Measurements from ENCODE around the gene MIB2. TPM values are rescaled to one million over a fixed set of nuclear protein-coding genes. Genes with fewer than 3 reads are reported as not detected.
"Not testable (repeated sequence)": the region's sequence is repeated elsewhere in the genome, so short reads cannot be mapped to it uniquely, and the experiment has no call there.

MIB2 gene
- total RNA-seq (2014; rRNA removed; shearing (Covaris generic)) = 17.8 and 22.7 TPM in 2 replicates
- 20.1 and 25.0 TPM in 2 replicates for polyA plus RNA-seq (2015; cell fraction: cytosol; rRNA removed)
- polyA plus RNA-seq (2015; cell fraction: nucleus; rRNA removed) = 171 and 241 TPM in 2 replicates

GRCh38 chr1:1615256-1616044, at the start of gene MIB2:
TSS of gene MIB2 (plus strand) at chr1:1615500. CDS start at chr1:1623453, 7,953 bp downstream.
- in situ Hi-C loops (cut with HindIII; ENCODE audit: low pct_unique_long_range_greater_than_20kb, low sequenced_read_pairs) = no loop called here
- peak; percentile 95 for DNase-seq (ENCODE audit: low read depth, low spot score)

DNA sequence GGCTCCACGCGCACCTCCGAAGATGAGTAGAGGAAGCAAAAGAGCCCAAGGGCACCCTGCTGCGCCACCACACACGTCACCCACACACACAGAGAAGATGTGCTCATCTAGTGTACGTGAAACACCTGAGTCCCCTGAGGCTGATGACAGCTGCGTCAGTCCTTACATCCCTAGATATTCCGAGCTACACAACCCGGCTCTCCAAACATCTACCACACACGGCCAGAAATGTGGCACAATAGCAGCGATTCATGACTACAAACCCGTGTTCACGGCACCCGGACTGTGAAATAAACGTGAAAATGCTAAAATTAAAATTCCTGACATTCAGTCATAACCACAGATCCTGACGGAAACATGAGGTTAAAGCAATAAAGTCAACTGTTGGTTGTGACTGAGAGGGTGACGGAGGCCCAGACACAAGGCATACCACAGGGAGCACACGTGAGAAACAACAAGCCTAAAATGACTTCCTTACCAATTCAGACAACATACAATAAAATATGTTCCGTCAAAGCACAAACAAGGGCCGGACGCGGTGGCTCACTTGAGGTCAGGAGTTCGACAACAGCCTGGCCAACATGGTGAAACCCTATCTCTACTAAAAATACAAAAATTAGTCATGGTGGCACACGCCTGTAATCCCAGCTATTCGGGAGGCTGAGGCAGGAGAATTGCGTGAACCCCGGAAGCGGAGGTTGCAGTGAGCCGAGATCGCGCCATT, 48.0 kb upstream of the MIB2 start:
- in situ Hi-C loops (cut with HindIII; ENCODE audit: low pct_unique_long_range_greater_than_20kb, low sequenced_read_pairs) = no loop called here

GRCh38 chr1:1567891-1568291, 47.4 kb upstream of the MIB2 start:
- in situ Hi-C loops (cut with HindIII; ENCODE audit: low pct_unique_long_range_greater_than_20kb, low sequenced_read_pairs) = no loop called here
- peak; percentile 58 for DNase-seq (ENCODE audit: low read depth, low spot score)

More for the DNA sequence above, 48.0 kb upstream of the MIB2 start:
- DNase-seq (ENCODE audit: low read depth, low spot score) = peak; percentile 78

GRCh38 chr1:1569341-1569740, 46.0 kb upstream of the MIB2 start:
- in situ Hi-C loops (cut with HindIII; ENCODE audit: low pct_unique_long_range_greater_than_20kb, low sequenced_read_pairs) = no loop called here
- no peak for DNase-seq (ENCODE audit: low read depth, low spot score)

GRCh38 chr1:1573843-1574720, 41.2 kb upstream of the MIB2 start:
- in situ Hi-C loops (cut with HindIII; ENCODE audit: low pct_unique_long_range_greater_than_20kb, low sequenced_read_pairs) = no loop called here

DNA sequence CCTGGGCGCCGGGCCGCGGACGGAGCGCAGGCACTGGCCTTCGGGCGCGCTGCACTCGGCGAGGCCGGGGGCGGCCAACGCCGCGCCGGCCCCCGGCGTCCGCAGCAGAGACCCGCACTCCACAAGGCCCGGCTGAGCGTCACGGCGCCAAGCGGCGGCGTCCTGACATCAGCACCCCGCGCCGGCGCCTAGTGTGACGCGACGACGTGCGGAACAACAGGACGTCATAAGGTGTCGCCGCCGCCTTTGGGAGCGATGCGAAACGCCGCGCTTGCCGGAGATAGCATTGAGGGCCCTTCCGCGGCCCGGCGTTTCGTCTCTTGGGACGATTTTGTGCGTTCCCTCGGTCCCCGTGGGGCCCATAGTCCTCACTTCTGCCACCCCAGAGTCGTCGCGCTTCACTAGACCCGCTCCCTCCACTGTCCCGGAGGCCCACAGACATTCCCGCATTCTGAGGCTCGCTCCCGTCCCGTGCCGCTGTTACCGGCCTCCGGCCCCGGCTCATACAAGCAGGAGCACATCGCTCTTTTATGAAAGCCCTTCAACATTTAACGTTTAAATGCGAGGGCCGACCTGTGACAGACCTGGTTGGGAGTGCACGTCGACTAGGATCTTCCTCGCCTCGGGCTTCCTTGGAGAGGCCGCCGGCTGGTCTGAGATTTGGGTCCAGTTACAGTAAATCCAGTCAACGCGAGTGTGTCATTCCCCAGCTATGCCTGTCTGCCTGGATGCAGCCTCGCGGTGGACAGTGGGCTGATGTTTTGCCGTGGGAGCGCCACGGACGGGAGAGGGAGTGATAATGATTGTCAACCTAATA, 40.4 kb upstream of the MIB2 start, which contains the start of gene SSU72:
TSS of gene SSU72 (minus strand) at position 143 of the 817 bp plus-strand sequence. CDS start 306 bp downstream, outside the sequence.
- in situ Hi-C loops (cut with HindIII; ENCODE audit: low pct_unique_long_range_greater_than_20kb, low sequenced_read_pairs) = no loop called here

More at GRCh38 chr1:1573843-1574720, 41.2 kb upstream of the MIB2 start:
- DNase-seq (ENCODE audit: low read depth, low spot score) = peak; percentile 62

DNA sequence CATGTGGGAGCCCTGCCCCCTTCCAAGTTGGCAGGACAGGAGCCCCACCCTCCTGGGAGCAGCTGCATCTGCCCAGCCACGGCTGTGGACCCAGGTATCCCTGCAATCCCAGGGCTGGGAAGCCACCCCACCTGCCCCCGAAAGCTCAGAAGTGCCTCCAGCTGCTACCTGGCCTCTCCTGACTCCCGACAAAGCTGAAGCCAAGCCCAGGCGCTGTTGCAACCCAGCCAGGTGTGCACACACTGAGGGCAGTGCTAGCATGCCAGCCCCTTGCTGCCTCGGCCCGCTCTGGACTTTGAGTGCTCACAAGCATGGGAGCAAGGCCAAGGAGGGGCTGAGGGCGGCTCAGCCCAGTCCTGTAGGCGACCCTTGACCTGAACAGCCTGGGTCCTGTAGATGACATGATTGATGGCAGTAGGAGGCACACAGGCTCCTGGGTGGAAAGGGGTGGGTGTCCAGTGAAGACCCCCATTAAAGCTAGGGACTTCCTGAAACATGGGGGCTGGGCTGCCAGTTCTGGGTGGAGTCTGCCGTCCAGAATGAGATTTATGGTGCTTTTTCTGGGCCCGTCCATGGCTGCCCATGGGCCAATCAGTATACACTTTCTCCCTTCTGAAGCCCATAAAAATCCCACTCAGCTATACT, 37.8 kb upstream of the MIB2 start:
- DNase-seq (ENCODE audit: low read depth, low spot score) = no peak
- in situ Hi-C loops (cut with HindIII; ENCODE audit: low pct_unique_long_range_greater_than_20kb, low sequenced_read_pairs) = no loop called here

More for the DNA sequence above, 40.4 kb upstream of the MIB2 start, which contains the start of gene SSU72:
- peak; percentile 87 for DNase-seq (ENCODE audit: low read depth, low spot score)

GRCh38 chr1:1578371-1578940, 36.8 kb upstream of the MIB2 start:
- DNase-seq (ENCODE audit: low read depth, low spot score) = no peak
- in situ Hi-C loops (cut with HindIII; ENCODE audit: low pct_unique_long_range_greater_than_20kb, low sequenced_read_pairs) = no loop called here

GRCh38 chr1:1582585-1583346, 32.5 kb upstream of the MIB2 start:
- no peak for DNase-seq (ENCODE audit: low read depth, low spot score)

DNA sequence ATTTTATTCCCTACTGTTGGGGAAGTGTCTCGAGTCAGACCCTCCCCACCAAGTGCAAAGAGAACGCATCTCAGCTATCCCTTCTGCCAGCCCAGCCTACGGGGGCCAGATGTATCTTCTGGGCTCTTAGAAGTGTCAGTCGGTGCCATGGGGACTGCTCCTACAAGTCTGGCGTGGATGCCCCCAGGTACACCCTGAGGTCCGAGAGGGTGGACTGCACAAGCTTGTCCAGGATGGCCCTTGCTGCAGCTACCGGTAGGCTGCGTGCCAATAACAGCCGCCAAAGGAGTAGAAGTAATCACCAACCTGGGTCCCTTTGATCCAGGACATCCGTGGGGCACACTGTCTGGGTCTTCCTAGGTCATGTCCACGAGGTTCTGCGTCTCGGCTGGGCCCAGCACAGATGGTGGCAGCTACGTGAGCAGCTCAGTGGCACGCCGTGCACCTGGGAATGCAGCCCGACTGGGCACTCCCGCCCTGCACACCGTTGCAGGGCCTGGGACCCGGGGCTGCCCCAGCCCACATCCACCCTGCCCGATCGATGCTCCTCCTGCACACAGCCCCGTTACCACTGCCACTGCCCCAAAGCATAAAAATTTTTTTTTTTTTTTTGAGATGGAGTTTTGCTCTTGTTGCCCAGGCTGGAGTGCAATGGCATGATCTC, 31.8 kb upstream of the MIB2 start:
- DNase-seq (ENCODE audit: low read depth, low spot score) = no peak
- in situ Hi-C loops (cut with HindIII; ENCODE audit: low pct_unique_long_range_greater_than_20kb, low sequenced_read_pairs) = no loop called here

More at GRCh38 chr1:1582585-1583346, 32.5 kb upstream of the MIB2 start:
- in situ Hi-C loops (cut with HindIII; ENCODE audit: low pct_unique_long_range_greater_than_20kb, low sequenced_read_pairs) = no loop called here

DNA sequence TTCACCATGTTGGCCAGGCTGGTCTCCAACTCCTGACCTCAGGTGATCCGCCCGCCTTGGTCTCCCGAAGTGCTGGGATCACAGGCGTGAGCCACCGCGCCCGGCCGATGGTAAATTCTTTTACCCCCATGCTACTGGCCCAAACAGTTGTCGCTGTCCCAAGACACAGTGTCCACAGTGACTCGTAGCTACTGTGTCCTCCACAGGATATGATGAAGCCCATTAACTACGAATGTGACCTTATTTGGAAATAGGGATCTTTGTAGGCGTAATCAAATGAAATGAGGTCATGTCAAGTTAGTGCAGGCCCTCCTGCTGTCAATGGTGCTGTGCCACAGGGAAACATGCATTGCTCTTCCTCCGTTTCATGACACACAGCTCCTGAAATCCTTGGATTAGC, 23.8 kb upstream of the MIB2 start:
- in situ Hi-C loops (cut with HindIII; ENCODE audit: low pct_unique_long_range_greater_than_20kb, low sequenced_read_pairs) = no loop called here
- no peak for DNase-seq (ENCODE audit: low read depth, low spot score)

GRCh38 chr1:1593834-1594601, 21.3 kb upstream of the MIB2 start:
- in situ Hi-C loops (cut with HindIII; ENCODE audit: low pct_unique_long_range_greater_than_20kb, low sequenced_read_pairs) = no loop called here

GRCh38 chr1:1594602-1595260, 20.6 kb upstream of the MIB2 start:
- in situ Hi-C loops (cut with HindIII; ENCODE audit: low pct_unique_long_range_greater_than_20kb, low sequenced_read_pairs) = no loop called here
- no peak for DNase-seq (ENCODE audit: low read depth, low spot score)

More at GRCh38 chr1:1593834-1594601, 21.3 kb upstream of the MIB2 start:
- no peak for DNase-seq (ENCODE audit: low read depth, low spot score)

GRCh38 chr1:1595341-1595740, 20.0 kb upstream of the MIB2 start:
- in situ Hi-C loops (cut with HindIII; ENCODE audit: low pct_unique_long_range_greater_than_20kb, low sequenced_read_pairs); DNase-seq (ENCODE audit: low read depth, low spot score): not testable (repeated sequence)

All from SK-MEL-5 (cell line).